CD4-positive, alpha-beta T cell treated with Interleukin-6 for 4 hours (primary cell): ENCODE measurements around the gene SPEM2.
A peak's percentile ranks its signal among the peaks of the same experiment; 100 is the strongest.

Experiments
- DNase-seq: peaks from one replicate; pipeline ENCODE4 v3.0.0-alpha.2; 2020; ENCODE audit warnings: mixed read lengths

SPEM2 gene

GRCh38 chr17:7403977-7404736 is 21.3 kb upstream of the SPEM2 start, which contains the start of gene TMEM256:
TSS of gene TMEM256 (minus strand) at chr17:7404097. CDS start at chr17:7404084, 13 bp downstream.
- peak; percentile 98 for DNase-seq

GRCh38 chr17:7404737-7405349 is 20.6 kb upstream of the SPEM2 start:
- peak; percentile 80 for DNase-seq

GRCh38 chr17:7405350-7406234 is 19.8 kb upstream of the SPEM2 start:
- no peak for DNase-seq

GRCh38 chr17:7406235-7406825 is 19.1 kb upstream of the SPEM2 start:
- no peak for DNase-seq

GRCh38 chr17:7407082-7407481 is 18.3 kb upstream of the SPEM2 start:
- DNase-seq: no peak

- DNase-seq: peak; percentile 8
These were observed 17.7 kb upstream of the SPEM2 start, which contains the start of gene NLGN2 for GRCh38 chr17:7407485-7408251. TSS of gene NLGN2 (plus strand) at chr17:7407845. CDS start at chr17:7408256, 411 bp downstream.

- peak; percentile 44 for DNase-seq
These were observed 17.1 kb upstream of the SPEM2 start for GRCh38 chr17:7408252-7408727.

- no peak for DNase-seq
These were observed 16.6 kb upstream of the SPEM2 start for GRCh38 chr17:7408863-7409262.

- DNase-seq: no peak
These were observed 15.7 kb upstream of the SPEM2 start for GRCh38 chr17:7409716-7410115.

GRCh38 chr17:7410634-7411426 is 14.6 kb upstream of the SPEM2 start:
- no peak for DNase-seq

GRCh38 chr17:7411427-7411750 is 14.0 kb upstream of the SPEM2 start:
- DNase-seq: no peak

- no peak for DNase-seq
These were observed 11.9 kb upstream of the SPEM2 start for GRCh38 chr17:7413346-7413985.

GRCh38 chr17:7414837-7415236 is 10.6 kb upstream of the SPEM2 start:
- DNase-seq: no peak

- no peak for DNase-seq
These were observed 9.6 kb upstream of the SPEM2 start for GRCh38 chr17:7415784-7416183.

GRCh38 chr17:7416323-7416722 is 9.1 kb upstream of the SPEM2 start:
- peak; percentile 11 for DNase-seq

GRCh38 chr17:7417056-7417655 is 8.3 kb upstream of the SPEM2 start:
- no peak for DNase-seq

GRCh38 chr17:7418472-7419152 is 6.8 kb upstream of the SPEM2 start:
- no peak for DNase-seq

GRCh38 chr17:7419819-7420610 is 5.4 kb upstream of the SPEM2 start, which contains the start of gene SPEM1:
TSS of gene SPEM1 (plus strand) at chr17:7420324. CDS start at chr17:7420385, 61 bp downstream.
- DNase-seq: no peak

GRCh38 chr17:7421186-7421585 is 4.2 kb upstream of the SPEM2 start:
- no peak for DNase-seq
